ENCODE measurements around the gene VSTM2B. TPM values are rescaled to one million over a fixed set of nuclear protein-coding genes. Genes with fewer than 3 reads are reported as not detected.

VSTM2B gene
- total RNA-seq, 1 experiment from 2014 or later = not detected

DNA sequence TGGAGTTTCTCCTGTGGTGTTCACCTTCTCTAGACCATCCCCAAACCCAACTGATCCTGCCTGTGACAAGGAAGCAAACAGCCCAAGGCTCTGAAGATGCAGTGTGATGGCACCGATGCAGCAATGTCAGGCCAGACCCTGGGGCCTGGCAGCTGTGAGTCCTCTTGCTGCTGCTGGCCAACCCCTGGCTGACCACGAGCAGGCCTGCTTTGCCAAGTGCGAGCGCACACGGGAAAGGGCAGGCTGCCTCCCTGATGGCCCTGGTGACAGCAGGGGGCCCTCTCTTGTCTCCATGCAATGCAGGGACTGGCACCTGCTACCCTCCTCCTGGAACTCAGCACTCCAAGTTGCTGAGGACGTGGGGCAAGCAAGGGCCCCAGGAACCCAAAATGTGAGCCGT lies 5.4 kb upstream of the VSTM2B start:
- POLR2A ChIA-PET = no interaction called here
- DNase-seq = no peak
- H3K4me3 Mint-ChIP-seq (ENCODE audit: unreplicated experiment) = no peak overlapping the region
- CTCF ChIA-PET = no interaction called here
- no peaks in the 10 kb centered on the region for H3K4me1 ChIP-seq
- H3K4me3 ChIP-seq (ENCODE audit: low read depth, low read length) = no peak overlapping the region
- intact Hi-C loops (cut with micrococcal nuclease; ENCODE audit: unreplicated experiment) = no loop called here
- no peaks in the 10 kb centered on the region for H3K36me3 ChIP-seq (ENCODE audit: control insufficient read depth, insufficient read depth, low read length)
- H3K27ac Mint-ChIP-seq (ENCODE audit: unreplicated experiment) = no peak overlapping the region
- H3K27me3 ChIP-seq (replicated peaks; ENCODE audit: control insufficient read depth, insufficient read depth, low read length) = no peaks in the 10 kb centered on the region
- no peaks in the 10 kb centered on the region for H3K9me3 Mint-ChIP-seq (ENCODE audit: unreplicated experiment)
- H3K36me3 Mint-ChIP-seq (ENCODE audit: insufficient read depth, unreplicated experiment) = no peaks in the 10 kb centered on the region
- H3K27me3 Mint-ChIP-seq (ENCODE audit: insufficient read depth, unreplicated experiment) = no peaks in the 10 kb centered on the region
- H3K9me3 ChIP-seq = no peaks in the 10 kb centered on the region
- TF ChIP-seq, protein P1, sequence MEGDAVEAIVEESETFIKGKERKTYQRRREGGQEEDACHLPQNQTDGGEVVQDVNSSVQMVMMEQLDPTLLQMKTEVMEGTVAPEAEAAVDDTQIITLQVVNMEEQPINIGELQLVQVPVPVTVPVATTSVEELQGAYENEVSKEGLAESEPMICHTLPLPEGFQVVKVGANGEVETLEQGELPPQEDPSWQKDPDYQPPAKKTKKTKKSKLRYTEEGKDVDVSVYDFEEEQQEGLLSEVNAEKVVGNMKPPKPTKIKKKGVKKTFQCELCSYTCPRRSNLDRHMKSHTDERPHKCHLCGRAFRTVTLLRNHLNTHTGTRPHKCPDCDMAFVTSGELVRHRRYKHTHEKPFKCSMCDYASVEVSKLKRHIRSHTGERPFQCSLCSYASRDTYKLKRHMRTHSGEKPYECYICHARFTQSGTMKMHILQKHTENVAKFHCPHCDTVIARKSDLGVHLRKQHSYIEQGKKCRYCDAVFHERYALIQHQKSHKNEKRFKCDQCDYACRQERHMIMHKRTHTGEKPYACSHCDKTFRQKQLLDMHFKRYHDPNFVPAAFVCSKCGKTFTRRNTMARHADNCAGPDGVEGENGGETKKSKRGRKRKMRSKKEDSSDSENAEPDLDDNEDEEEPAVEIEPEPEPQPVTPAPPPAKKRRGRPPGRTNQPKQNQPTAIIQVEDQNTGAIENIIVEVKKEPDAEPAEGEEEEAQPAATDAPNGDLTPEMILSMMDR (IDR thresholded peaks at IDR 0.05; ENCODE audit: insufficient read depth in 1 of 2, low read depth in 1 of 2, low read length in 1 of 2, severe bottlenecking in 1 of 2, unreplicated experiment in 1 of 2) = no peak
- no TSS peak for BruUV-seq (replicated peaks)
- no peaks in the 10 kb centered on the region for H3K4me1 Mint-ChIP-seq (ENCODE audit: low read depth, unreplicated experiment)

- intact Hi-C loops (cut with micrococcal nuclease; ENCODE audit: unreplicated experiment) = no loop called here
- no TSS peak for BruUV-seq (replicated peaks)
- TF ChIP-seq, protein P1 (IDR thresholded peaks at IDR 0.05; ENCODE audit: insufficient read depth in 1 of 2, low read depth in 1 of 2, low read length in 1 of 2, severe bottlenecking in 1 of 2, unreplicated experiment in 1 of 2) = no peak
Measured at GRCh38 chr19:29521291-29522075, 4.3 kb upstream of the VSTM2B start.

DNA sequence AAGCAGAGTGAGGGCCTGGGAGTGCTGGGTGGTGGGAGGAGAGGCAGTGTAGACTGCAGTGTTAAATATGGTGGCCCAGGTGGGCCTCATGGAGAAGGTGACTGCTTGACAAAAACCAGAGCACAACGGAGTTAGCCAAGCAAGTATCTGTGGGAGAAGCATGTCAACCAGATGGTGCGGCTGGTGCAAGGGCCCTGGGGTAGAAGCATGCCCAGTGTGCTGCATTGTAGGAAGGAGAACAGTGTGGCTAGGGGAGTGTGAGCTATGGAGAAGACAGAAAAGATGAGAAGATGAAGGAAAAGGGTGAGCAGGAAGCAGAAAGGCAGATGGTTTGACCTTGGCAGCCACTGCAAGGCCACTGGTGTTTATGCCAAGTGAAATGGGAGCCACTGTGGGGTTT lies 2.2 kb upstream of the VSTM2B start:
- DNase-seq = no peak
- Mint-ChIP-seq H3K27ac (ENCODE audit: unreplicated experiment) (no peak overlapping the region), H3K27me3 (ENCODE audit: insufficient read depth, unreplicated experiment) (no peaks in the 10 kb centered on the region), H3K4me3 (ENCODE audit: unreplicated experiment) (no peak overlapping the region), H3K36me3 (ENCODE audit: insufficient read depth, unreplicated experiment) (peaks cover 6% of the 10 kb centered on the region), H3K9me3 (ENCODE audit: unreplicated experiment) (no peaks in the 10 kb centered on the region), H3K4me1 (ENCODE audit: low read depth, unreplicated experiment) (no peaks in the 10 kb centered on the region)
- ChIA-PET POLR2A (no interaction called here), CTCF (no interaction called here)
- TF ChIP-seq, protein P1 (IDR thresholded peaks at IDR 0.05; ENCODE audit: insufficient read depth in 1 of 2, low read depth in 1 of 2, low read length in 1 of 2, severe bottlenecking in 1 of 2, unreplicated experiment in 1 of 2) = no peak
- no TSS peak for BruUV-seq (replicated peaks)
- intact Hi-C loops (cut with micrococcal nuclease; ENCODE audit: unreplicated experiment) = no loop called here
- H3K36me3 ChIP-seq (ENCODE audit: control insufficient read depth, insufficient read depth, low read length) = no peaks in the 10 kb centered on the region
- H3K4me3 ChIP-seq (ENCODE audit: low read depth, low read length) = no peak overlapping the region
- H3K9me3 ChIP-seq = peaks cover 6% of the 10 kb centered on the region; the same call in 1 of the 2 replicates
- H3K27me3 ChIP-seq (replicated peaks; ENCODE audit: control insufficient read depth, insufficient read depth, low read length) = no peaks in the 10 kb centered on the region
- no peaks in the 10 kb centered on the region for H3K4me1 ChIP-seq

More at GRCh38 chr19:29521291-29522075, 4.3 kb upstream of the VSTM2B start:
- H3K4me1 Mint-ChIP-seq (ENCODE audit: low read depth, unreplicated experiment) = no peaks in the 10 kb centered on the region
- no peaks in the 10 kb centered on the region for H3K36me3 Mint-ChIP-seq (ENCODE audit: insufficient read depth, unreplicated experiment)
- no peak for DNase-seq
- H3K36me3 ChIP-seq (ENCODE audit: control insufficient read depth, insufficient read depth, low read length) = no peaks in the 10 kb centered on the region
- H3K27me3 Mint-ChIP-seq (ENCODE audit: insufficient read depth, unreplicated experiment) = no peaks in the 10 kb centered on the region
- ChIA-PET POLR2A (no interaction called here), CTCF (no interaction called here)
- H3K27ac Mint-ChIP-seq (ENCODE audit: unreplicated experiment) = no peak overlapping the region
- no peaks in the 10 kb centered on the region for H3K9me3 Mint-ChIP-seq (ENCODE audit: unreplicated experiment)
- H3K27me3 ChIP-seq (replicated peaks; ENCODE audit: control insufficient read depth, insufficient read depth, low read length) = no peaks in the 10 kb centered on the region
- no peaks in the 10 kb centered on the region for H3K4me1 ChIP-seq
- H3K4me3 Mint-ChIP-seq (ENCODE audit: unreplicated experiment) = no peak overlapping the region
- H3K9me3 ChIP-seq = no peaks in the 10 kb centered on the region
- H3K4me3 ChIP-seq (ENCODE audit: low read depth, low read length) = no peak overlapping the region

All from Caco-2 (cell line).